ENCODE data around the gene FIG4.

The FIG4 gene

DNA sequence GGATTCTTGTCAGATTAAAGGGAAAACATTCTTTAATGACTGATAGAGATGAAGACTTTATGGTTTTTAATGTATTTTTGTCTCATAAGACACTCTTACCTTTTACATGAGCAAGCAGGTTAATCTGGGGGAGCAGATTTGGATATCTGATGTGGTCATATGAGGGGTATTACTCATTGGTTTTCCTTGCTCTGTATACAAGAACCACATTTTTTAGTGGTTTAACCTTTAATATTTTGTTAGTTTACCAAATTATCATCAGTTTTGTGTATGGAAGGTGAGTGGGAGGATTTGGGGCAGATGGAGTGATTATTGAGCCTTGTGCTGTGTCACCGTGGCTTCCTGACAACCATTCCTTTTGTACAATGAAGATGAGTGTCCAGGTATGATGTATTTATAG lies 112.9 kb downstream of the FIG4 start:
- TF ChIP-seq ZFP30 (CRISPR knock-in tag; IDR thresholded peaks at IDR 0.05) (no peak), PPARA (CRISPR knock-in tag; IDR thresholded peaks at IDR 0.05; ENCODE audit: borderline replicate concordance) (no peak), ZNF70 (CRISPR knock-in tag; IDR thresholded peaks at IDR 0.05) (no peak), ARNTL (CRISPR knock-in tag; IDR thresholded peaks at IDR 0.05; ENCODE audit: borderline replicate concordance, low read depth) (no peak), CSDC2 (CRISPR knock-in tag; IDR thresholded peaks at IDR 0.05) (no peak), RARB (CRISPR knock-in tag; IDR thresholded peaks at IDR 0.05) (no peak)
- ATAC-seq = no peak

DNA sequence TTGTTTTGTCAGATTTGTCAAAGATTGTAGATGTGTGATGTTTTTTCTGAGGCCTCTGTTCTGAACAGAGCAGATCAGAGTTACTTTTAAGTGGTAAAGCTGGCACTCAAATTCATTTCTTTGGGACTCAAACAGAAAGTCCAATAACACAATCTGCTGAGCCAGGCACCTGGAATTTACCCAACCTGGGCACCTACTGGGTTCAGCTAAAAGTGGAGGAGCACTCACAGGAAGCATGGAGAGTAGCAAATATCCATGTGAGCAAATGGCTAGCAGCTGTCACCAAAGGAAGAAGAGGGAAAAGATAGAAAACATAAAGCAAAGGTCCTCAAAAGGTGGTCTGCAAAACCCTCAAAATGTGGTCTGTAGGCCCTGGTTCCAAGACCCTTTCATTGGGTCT lies 116.8 kb downstream of the FIG4 start:
- TF ChIP-seq RARB (CRISPR knock-in tag; IDR thresholded peaks at IDR 0.05) (no peak), ZC3H10 (CRISPR knock-in tag; IDR thresholded peaks at IDR 0.05) (no peak), TSHZ2 (CRISPR knock-in tag; IDR thresholded peaks at IDR 0.05) (no peak), CREB5 (CRISPR knock-in tag; IDR thresholded peaks at IDR 0.05; ENCODE audit: low read depth) (no peak), ARNTL (CRISPR knock-in tag; IDR thresholded peaks at IDR 0.05; ENCODE audit: borderline replicate concordance, low read depth) (no peak), SNAI2 (CRISPR knock-in tag; IDR thresholded peaks at IDR 0.05) (no peak), PPARA (CRISPR knock-in tag; IDR thresholded peaks at IDR 0.05; ENCODE audit: borderline replicate concordance) (no peak), BACH2 (CRISPR knock-in tag; IDR thresholded peaks at IDR 0.05; ENCODE audit: borderline replicate concordance) (no peak), ZNF565 (CRISPR knock-in tag; conservative IDR thresholded peaks at IDR 0.05; ENCODE audit: low read depth) (no peak), CSDC2 (CRISPR knock-in tag; IDR thresholded peaks at IDR 0.05) (no peak), ZFP30 (CRISPR knock-in tag; IDR thresholded peaks at IDR 0.05) (no peak), OSR1 (CRISPR knock-in tag; IDR thresholded peaks at IDR 0.05) (no peak), GLIS3 (CRISPR knock-in tag; IDR thresholded peaks at IDR 0.05) (no peak), ZFP3 (CRISPR knock-in tag; IDR thresholded peaks at IDR 0.05) (no peak), ESRRG (CRISPR knock-in tag; IDR thresholded peaks at IDR 0.05) (no peak)
- TF ChIP-seq, protein P1, sequence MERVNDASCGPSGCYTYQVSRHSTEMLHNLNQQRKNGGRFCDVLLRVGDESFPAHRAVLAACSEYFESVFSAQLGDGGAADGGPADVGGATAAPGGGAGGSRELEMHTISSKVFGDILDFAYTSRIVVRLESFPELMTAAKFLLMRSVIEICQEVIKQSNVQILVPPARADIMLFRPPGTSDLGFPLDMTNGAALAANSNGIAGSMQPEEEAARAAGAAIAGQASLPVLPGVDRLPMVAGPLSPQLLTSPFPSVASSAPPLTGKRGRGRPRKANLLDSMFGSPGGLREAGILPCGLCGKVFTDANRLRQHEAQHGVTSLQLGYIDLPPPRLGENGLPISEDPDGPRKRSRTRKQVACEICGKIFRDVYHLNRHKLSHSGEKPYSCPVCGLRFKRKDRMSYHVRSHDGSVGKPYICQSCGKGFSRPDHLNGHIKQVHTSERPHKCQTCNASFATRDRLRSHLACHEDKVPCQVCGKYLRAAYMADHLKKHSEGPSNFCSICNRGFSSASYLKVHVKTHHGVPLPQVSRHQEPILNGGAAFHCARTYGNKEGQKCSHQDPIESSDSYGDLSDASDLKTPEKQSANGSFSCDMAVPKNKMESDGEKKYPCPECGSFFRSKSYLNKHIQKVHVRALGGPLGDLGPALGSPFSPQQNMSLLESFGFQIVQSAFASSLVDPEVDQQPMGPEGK (CRISPR knock-in tag; IDR thresholded peaks at IDR 0.05; ENCODE audit: borderline replicate concordance) = no peak
- TF ChIP-seq, protein P2, sequence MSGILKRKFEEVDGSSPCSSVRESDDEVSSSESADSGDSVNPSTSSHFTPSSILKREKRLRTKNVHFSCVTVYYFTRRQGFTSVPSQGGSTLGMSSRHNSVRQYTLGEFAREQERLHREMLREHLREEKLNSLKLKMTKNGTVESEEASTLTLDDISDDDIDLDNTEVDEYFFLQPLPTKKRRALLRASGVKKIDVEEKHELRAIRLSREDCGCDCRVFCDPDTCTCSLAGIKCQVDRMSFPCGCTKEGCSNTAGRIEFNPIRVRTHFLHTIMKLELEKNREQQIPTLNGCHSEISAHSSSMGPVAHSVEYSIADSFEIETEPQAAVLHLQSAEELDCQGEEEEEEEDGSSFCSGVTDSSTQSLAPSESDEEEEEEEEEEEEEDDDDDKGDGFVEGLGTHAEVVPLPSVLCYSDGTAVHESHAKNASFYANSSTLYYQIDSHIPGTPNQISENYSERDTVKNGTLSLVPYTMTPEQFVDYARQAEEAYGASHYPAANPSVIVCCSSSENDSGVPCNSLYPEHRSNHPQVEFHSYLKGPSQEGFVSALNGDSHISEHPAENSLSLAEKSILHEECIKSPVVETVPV (CRISPR knock-in tag; IDR thresholded peaks at IDR 0.05) = no peak
- no peak for ATAC-seq

DNA sequence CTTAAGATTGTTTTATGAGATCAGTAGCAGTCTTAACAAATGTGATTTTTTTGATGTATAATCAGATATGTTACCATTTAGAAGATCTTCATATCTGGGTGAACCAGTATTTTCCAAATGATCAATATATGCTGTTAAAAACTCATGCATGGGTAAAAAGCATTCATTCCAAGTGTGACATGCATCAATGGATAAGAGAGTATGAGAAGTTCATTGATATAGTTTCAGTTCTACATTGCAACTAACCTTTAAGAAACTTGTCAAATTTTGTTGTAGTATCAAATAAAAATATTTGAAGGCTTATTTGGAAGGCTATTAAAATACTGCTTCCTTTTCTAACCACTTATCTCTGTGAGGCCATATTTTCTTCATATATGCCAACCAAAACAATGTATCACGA lies 117.7 kb downstream of the FIG4 start:
- no peak for TF ChIP-seq BACH2 (CRISPR knock-in tag; IDR thresholded peaks at IDR 0.05; ENCODE audit: borderline replicate concordance)
- TF ChIP-seq GLIS3 (CRISPR knock-in tag; IDR thresholded peaks at IDR 0.05) = no peak
- no peak for TF ChIP-seq ZNF70 (CRISPR knock-in tag; IDR thresholded peaks at IDR 0.05)
- no peak for TF ChIP-seq RARB (CRISPR knock-in tag; IDR thresholded peaks at IDR 0.05)
- TF ChIP-seq, protein P2 (CRISPR knock-in tag; IDR thresholded peaks at IDR 0.05) = no peak
- no peak for TF ChIP-seq TOX (CRISPR knock-in tag; IDR thresholded peaks at IDR 0.05; ENCODE audit: borderline replicate concordance)
- no peak for TF ChIP-seq ZFP30 (CRISPR knock-in tag; IDR thresholded peaks at IDR 0.05)
- no peak for TF ChIP-seq TCF4 (CRISPR knock-in tag; IDR thresholded peaks at IDR 0.05; ENCODE audit: borderline replicate concordance)
- TF ChIP-seq SNAI2 (CRISPR knock-in tag; IDR thresholded peaks at IDR 0.05) = no peak
- TF ChIP-seq ZFP3 (CRISPR knock-in tag; IDR thresholded peaks at IDR 0.05) = no peak
- TF ChIP-seq, protein P3, sequence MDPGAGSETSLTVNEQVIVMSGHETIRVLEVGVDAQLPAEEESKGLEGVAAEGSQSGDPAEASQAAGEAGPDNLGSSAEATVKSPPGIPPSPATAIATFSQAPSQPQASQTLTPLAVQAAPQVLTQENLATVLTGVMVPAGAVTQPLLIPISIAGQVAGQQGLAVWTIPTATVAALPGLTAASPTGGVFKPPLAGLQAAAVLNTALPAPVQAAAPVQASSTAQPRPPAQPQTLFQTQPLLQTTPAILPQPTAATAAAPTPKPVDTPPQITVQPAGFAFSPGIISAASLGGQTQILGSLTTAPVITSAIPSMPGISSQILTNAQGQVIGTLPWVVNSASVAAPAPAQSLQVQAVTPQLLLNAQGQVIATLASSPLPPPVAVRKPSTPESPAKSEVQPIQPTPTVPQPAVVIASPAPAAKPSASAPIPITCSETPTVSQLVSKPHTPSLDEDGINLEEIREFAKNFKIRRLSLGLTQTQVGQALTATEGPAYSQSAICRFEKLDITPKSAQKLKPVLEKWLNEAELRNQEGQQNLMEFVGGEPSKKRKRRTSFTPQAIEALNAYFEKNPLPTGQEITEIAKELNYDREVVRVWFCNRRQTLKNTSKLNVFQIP (CRISPR knock-in tag; IDR thresholded peaks at IDR 0.05; ENCODE audit: borderline replicate concordance, low read depth) = no peak
- TF ChIP-seq ZC3H10 (CRISPR knock-in tag; IDR thresholded peaks at IDR 0.05) = no peak
- TF ChIP-seq ISL1 (CRISPR knock-in tag; IDR thresholded peaks at IDR 0.05) = no peak
- TF ChIP-seq ESRRG (CRISPR knock-in tag; IDR thresholded peaks at IDR 0.05) = no peak
- TF ChIP-seq OSR1 (CRISPR knock-in tag; IDR thresholded peaks at IDR 0.05) = no peak
- TF ChIP-seq ARNTL (CRISPR knock-in tag; IDR thresholded peaks at IDR 0.05; ENCODE audit: borderline replicate concordance, low read depth) = no peak
- ATAC-seq = no peak
